ENCODE measurements around the gene ZBTB8A.
"Not testable (repeated sequence)": the region's sequence is repeated elsewhere in the genome, so short reads cannot be mapped to it uniquely, and the experiment has no call there.

DNA sequence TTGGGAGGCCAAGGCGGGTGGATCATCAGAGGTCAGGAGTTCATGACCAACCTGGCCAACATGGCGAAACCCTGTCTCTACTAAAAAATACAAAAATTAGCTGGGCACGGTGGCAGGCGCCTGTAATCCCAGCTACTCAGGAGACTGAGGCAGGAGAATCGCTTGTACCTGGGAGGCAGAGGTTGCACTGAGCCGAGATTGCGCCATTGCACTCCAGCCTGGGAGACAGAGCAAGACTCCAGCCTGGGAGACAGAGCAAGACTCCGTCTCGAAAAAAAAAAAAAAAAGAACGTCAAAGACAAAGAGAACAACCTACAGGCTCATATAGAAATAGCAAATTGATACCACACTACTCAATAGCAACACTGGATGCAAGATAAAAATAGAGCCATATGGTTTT is 10.7 kb upstream of the ZBTB8A start:
- TF ChIP-seq, protein P1, sequence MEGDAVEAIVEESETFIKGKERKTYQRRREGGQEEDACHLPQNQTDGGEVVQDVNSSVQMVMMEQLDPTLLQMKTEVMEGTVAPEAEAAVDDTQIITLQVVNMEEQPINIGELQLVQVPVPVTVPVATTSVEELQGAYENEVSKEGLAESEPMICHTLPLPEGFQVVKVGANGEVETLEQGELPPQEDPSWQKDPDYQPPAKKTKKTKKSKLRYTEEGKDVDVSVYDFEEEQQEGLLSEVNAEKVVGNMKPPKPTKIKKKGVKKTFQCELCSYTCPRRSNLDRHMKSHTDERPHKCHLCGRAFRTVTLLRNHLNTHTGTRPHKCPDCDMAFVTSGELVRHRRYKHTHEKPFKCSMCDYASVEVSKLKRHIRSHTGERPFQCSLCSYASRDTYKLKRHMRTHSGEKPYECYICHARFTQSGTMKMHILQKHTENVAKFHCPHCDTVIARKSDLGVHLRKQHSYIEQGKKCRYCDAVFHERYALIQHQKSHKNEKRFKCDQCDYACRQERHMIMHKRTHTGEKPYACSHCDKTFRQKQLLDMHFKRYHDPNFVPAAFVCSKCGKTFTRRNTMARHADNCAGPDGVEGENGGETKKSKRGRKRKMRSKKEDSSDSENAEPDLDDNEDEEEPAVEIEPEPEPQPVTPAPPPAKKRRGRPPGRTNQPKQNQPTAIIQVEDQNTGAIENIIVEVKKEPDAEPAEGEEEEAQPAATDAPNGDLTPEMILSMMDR (IDR thresholded peaks at IDR 0.05), result not testable (repeated sequence)
- not testable (repeated sequence) for TF ChIP-seq POLR2AphosphoS5 (IDR thresholded peaks at IDR 0.05)

Data from breast epithelium (tissue), 3 donors.